Esophagus muscularis mucosa (tissue), 4 donors: Measurements from ENCODE around the gene EAF1. TPM values are rescaled to one million over a fixed set of nuclear protein-coding genes. Genes with fewer than 3 reads are reported as not detected.
"Not testable (repeated sequence)": the region's sequence is repeated elsewhere in the genome, so short reads cannot be mapped to it uniquely, and the experiment has no call there.

Experiments
- DNase-seq: peaks from one replicate; pipeline ENCODE4 v3.0.0-alpha.2; 2017; ENCODE audit errors: extremely low spot score
- H3K27ac ChIP-seq, 4 donors: fragments of 200-600 bp; sonication (generic); replicated peaks in 1 of 4; 1 replicate in 3 of 4; 2 replicates in 1 of 4; pipeline ENCODE4 v1.5.1; 2016 to 2019; ENCODE audit warnings: mild to moderate bottlenecking in 1 of 4
- H3K27me3 ChIP-seq, 4 donors: fragments of 200-600 bp; sonication (generic); one replicate each; pipeline versions ENCODE4 v1.5.1 to v1.6.0; 2016 to 2019
- H3K36me3 ChIP-seq, 4 donors: fragments of 200-600 bp; sonication (generic); one replicate each; pipeline ENCODE4 v1.5.1; 2016 to 2019
- H3K4me1 ChIP-seq, 4 donors: fragments of 200-600 bp; sonication (generic); one replicate each; pipeline ENCODE4 v1.5.1; 2016 to 2019
- H3K4me3 ChIP-seq, 4 donors: fragments of 200-600 bp; sonication (generic); 1 replicate in 2 of 4; 2 replicates in 2 of 4; pipeline ENCODE4 v1.5.1; 2016 to 2019; ENCODE audit warnings: mild to moderate bottlenecking in 4 of 4, moderate library complexity in 1 of 4
- H3K9me3 ChIP-seq, 4 donors: fragments of 200-600 bp; sonication (generic); 1 replicate in 3 of 4; 2 replicates in 1 of 4; pipeline ENCODE4 v1.5.1; 2016 to 2019
- EP300 ChIP-seq: sonication (generic); formaldehyde crosslinking; IDR thresholded peaks from one replicate; pipeline ENCODE4 v1.6.1; 2017; ENCODE audit warnings: antibody characterized with exemption
- POLR2A ChIP-seq: fragments of 450-650 bp; IDR thresholded peaks from one replicate; pipeline ENCODE4 v1.6.1; 2017; ENCODE audit warnings: antibody characterized with exemption, moderate library complexity, mild to moderate bottlenecking, low read depth
- POLR2AphosphoS5 ChIP-seq, 2 donors: sonication (generic); formaldehyde crosslinking; IDR thresholded peaks; one replicate each; pipeline ENCODE4 v1.6.1; 2017; ENCODE audit warnings: antibody characterized with exemption in 2 of 2
- WGBS: methylation state at CpG from one replicate; pipeline ENCODE4 v1.1.5; 2018; 5-methylcytosine and 5-hydroxymethylcytosine counted together
- intact Hi-C: fragments of 100-400 bp; cut with DNase I; formaldehyde crosslinking; loops from one replicate; pipeline ENCODE4 v1.15.1; 2023
- total RNA-seq, 4 donors: library from RNA; depleted of rRNA; stranded (reverse); fragments of >200 nt; gene quantifications; one replicate each; pipeline versions ENCODE4 v1.1.0 to v1.2.1, GENCODE V29; 2016
- TF ChIP-seq, protein P1 (sequence below), 3 experiments: fragments of 200-600 bp in 2 of 3; fragments of 450-650 bp in 1 of 3; sonication (generic) in 2 of 3; IDR thresholded peaks; one replicate each; pipeline ENCODE4 v1.5.1; 2017 to 2019; ENCODE audit warnings: antibody characterized with exemption in 3 of 3, mild to moderate bottlenecking in 2 of 3, moderate library complexity in 1 of 3

EAF1 gene
- total RNA-seq, 4 donors from 2014 or later = 12.0 to 21.7 (median 15.4) TPM

DNA sequence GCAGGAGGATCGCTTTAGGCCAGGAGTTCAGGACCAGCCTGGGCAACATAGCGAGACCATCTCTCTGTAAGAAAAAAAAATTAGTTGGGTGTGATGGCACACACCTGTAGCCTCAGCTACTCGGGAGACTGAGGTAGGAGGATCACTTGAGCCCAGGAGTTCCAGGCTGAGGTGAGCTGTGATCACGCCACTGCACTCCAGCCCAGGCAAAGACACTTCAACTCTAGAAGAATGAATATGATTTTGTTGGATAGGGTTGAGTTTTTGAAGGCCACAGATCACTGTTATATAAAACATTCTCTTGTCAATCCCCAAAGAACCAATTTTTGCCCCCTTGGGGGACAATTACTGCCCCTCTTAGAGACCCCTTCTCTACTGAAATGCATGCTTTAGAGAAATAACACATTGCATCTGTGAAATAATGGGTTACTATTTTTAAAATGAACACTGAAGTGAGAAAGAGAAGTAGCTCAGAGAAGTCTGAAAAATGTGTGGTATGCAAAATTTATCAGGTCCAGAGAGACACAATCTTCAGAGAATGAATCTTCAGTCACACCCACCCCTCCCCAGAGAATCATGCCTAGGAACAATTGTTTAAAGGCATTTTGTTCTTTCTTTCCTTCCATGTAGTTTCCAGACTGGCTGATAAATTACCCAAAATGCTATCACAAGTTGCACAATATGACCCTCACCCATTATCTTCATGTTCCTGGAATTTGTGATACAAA is 42.7 kb upstream of the EAF1 start:
- WGBS = 88% methylated on average over 4 of the region's 4 CpGs
- intact Hi-C loops = no loop called here
- Histone ChIP-seq H3K4me1 (peaks cover 0 to 3% (median 0%) of the 10 kb centered on the region in 4 donors), H3K36me3 (no peaks in the 10 kb centered on the region), H3K9me3 (peaks cover 0 to 14% (median 8%) of the 10 kb centered on the region in 4 donors), H3K4me3 (no peak overlapping the region), H3K27ac (no peak overlapping the region), H3K27me3 (no peaks in the 10 kb centered on the region)
- no peak for DNase-seq
- TF ChIP-seq POLR2AphosphoS5 (IDR thresholded peaks at IDR 0.05) = no peak
- TF ChIP-seq, protein P1, sequence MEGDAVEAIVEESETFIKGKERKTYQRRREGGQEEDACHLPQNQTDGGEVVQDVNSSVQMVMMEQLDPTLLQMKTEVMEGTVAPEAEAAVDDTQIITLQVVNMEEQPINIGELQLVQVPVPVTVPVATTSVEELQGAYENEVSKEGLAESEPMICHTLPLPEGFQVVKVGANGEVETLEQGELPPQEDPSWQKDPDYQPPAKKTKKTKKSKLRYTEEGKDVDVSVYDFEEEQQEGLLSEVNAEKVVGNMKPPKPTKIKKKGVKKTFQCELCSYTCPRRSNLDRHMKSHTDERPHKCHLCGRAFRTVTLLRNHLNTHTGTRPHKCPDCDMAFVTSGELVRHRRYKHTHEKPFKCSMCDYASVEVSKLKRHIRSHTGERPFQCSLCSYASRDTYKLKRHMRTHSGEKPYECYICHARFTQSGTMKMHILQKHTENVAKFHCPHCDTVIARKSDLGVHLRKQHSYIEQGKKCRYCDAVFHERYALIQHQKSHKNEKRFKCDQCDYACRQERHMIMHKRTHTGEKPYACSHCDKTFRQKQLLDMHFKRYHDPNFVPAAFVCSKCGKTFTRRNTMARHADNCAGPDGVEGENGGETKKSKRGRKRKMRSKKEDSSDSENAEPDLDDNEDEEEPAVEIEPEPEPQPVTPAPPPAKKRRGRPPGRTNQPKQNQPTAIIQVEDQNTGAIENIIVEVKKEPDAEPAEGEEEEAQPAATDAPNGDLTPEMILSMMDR (IDR thresholded peaks at IDR 0.05) = no peak
- no peak for TF ChIP-seq EP300

- DNase-seq, H3K27ac ChIP-seq, intact Hi-C loops, H3K4me3 ChIP-seq, H3K36me3 ChIP-seq, H3K27me3 ChIP-seq, H3K4me1 ChIP-seq: not testable (repeated sequence)
- H3K9me3 ChIP-seq = peaks cover 0 to 14% (median 8%) of the 10 kb centered on the region in 4 donors
- WGBS = 79% methylated on average over 10 of the region's 10 CpGs
Measured at GRCh38 chr3:15385238-15385695, 42.1 kb upstream of the EAF1 start.

DNA sequence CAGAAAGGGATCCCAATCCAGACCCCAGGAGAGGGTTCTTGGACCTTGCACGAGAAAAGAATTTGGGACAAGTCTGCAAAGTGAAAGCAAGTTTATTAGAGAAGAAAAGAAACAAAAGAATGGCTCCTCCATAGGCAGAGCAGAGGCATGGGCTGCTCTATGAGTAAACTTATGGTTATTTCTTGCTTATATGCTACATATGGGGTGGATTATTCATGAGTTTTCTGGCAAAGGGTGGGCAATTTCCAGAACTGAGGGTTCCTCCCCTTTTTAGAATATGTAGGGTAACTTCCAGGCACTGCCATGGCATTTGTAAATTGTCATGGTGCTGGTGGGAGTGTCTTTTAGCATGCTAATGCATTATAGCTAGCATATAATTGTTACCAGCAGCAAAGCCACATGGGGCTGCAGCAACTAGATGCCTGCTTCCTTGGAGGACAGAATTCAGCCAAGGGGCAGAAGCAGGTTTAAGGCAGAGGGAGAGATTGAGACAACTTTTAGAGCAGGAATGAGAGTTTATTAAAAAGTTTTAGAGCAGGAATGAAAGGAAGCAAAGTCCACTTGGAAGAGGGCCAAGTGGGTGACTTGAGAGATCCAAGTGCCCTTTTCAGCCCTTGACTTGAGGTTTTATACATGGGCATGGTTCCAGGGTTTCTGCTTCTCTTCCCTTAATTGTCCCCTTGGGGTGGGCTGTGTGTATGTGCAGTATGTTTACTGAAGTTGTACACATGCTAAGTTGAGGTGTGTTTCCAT is 41.3 kb upstream of the EAF1 start:
- intact Hi-C loops = no loop called here
- 96% methylated on average over 1 of the region's 1 CpG for WGBS
- H3K36me3 ChIP-seq = no peaks in the 10 kb centered on the region
- H3K27me3 ChIP-seq = no peaks in the 10 kb centered on the region
- no peak overlapping the region for H3K4me3 ChIP-seq
- no peak overlapping the region for H3K27ac ChIP-seq
- peaks cover 0 to 3% (median 0%) of the 10 kb centered on the region in 4 donors for H3K4me1 ChIP-seq
- TF ChIP-seq, protein P1 (IDR thresholded peaks at IDR 0.05) = no peak
- TF ChIP-seq POLR2AphosphoS5 (IDR thresholded peaks at IDR 0.05) = no peak
- TF ChIP-seq EP300 = no peak
- TF ChIP-seq POLR2A = no peak
- peaks cover 0 to 14% (median 8%) of the 10 kb centered on the region in 4 donors for H3K9me3 ChIP-seq
- DNase-seq = no peak

DNA sequence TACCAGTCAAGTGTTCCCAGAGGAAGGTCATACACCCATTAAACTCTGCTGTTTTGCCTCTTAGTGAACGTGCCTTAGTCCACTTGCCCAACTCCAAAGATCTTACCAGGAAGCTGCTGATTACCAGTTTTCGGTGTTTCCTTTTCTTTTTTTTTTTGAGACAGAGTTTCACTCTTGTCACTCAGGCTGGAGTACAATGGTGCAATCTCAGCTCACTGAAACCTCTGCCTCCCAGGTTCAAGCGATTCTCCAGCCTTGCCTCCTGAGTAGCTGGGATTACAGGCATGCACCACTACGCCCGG is 40.8 kb upstream of the EAF1 start:
- H3K27me3 ChIP-seq, H3K4me3 ChIP-seq, H3K27ac ChIP-seq, DNase-seq, H3K36me3 ChIP-seq, H3K4me1 ChIP-seq, intact Hi-C loops: not testable (repeated sequence)
- peaks cover 0 to 14% (median 8%) of the 10 kb centered on the region in 4 donors for H3K9me3 ChIP-seq
- 89% methylated on average over 5 of the region's 5 CpGs for WGBS

DNA sequence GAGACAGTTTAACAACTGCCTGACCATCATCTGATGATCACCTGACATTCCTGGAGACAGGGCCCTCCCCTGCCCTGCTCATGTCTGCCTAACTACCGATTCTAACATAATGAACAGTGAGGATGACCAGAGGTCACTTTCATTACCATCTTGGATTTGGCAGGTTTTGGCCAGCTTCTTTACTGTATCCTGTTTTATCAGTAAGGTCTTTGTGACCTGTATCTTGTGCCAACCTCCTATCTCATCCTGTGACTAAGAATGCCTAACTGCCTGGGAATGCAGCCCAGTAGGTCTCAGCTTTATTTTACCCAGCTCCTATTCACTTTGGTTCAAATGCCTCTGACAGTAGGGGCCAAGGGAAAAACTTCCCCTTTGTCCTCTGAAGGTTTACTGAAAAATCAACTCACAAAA is 40.2 kb upstream of the EAF1 start:
- no peaks in the 10 kb centered on the region for H3K27me3 ChIP-seq
- H3K36me3 ChIP-seq = no peaks in the 10 kb centered on the region
- no peak overlapping the region for H3K4me3 ChIP-seq
- intact Hi-C loops = no loop called here
- H3K9me3 ChIP-seq = peaks cover 0 to 14% (median 8%) of the 10 kb centered on the region in 4 donors
- no peak for DNase-seq
- 77% methylated on average over 1 of the region's 1 CpG for WGBS
- H3K4me1 ChIP-seq = peaks cover 0 to 3% (median 0%) of the 10 kb centered on the region in 4 donors
- no peak overlapping the region for H3K27ac ChIP-seq
- TF ChIP-seq POLR2A = no peak
- no peak for TF ChIP-seq EP300
- TF ChIP-seq POLR2AphosphoS5 (IDR thresholded peaks at IDR 0.05) = no peak
- TF ChIP-seq, protein P1 (IDR thresholded peaks at IDR 0.05) = no peak
